IPS-20b (cell line): ENCODE data around the gene COPRS.
"Not testable (repeated sequence)": the region's sequence is repeated elsewhere in the genome, so short reads cannot be mapped to it uniquely, and the experiment has no call there.

Experiments used
- H3K27ac ChIP-seq: one replicate; pipeline ENCODE4 v1.5.1; 2013; ENCODE audit warnings: low read length
- H3K27me3 ChIP-seq: 2 replicates; pipeline ENCODE4 v1.6.1; 2013; ENCODE audit warnings: mild to moderate bottlenecking, low read length, inconsistent platforms; ENCODE audit not compliant: insufficient read depth
- H3K36me3 ChIP-seq: 2 replicates; pipeline ENCODE4 v1.6.1; 2013; ENCODE audit warnings: low read depth, mild to moderate bottlenecking, inconsistent platforms, low read length, moderate library complexity; ENCODE audit not compliant: insufficient read depth
- H3K4me1 ChIP-seq: 2 replicates; pipeline ENCODE4 v1.6.1; 2013; ENCODE audit warnings: mild to moderate bottlenecking, control low read depth, inconsistent platforms, low read length, moderate library complexity; ENCODE audit not compliant: insufficient read depth
- H3K4me3 ChIP-seq: 2 replicates; pipeline ENCODE4 v1.5.1; 2013; ENCODE audit warnings: mild to moderate bottlenecking, low read length, inconsistent platforms
- H3K9ac ChIP-seq: 2 replicates; pipeline ENCODE4 v1.6.1; 2013; ENCODE audit warnings: low read depth, mild to moderate bottlenecking, inconsistent platforms, low read length, moderate library complexity
- H3K9me3 ChIP-seq: 2 replicates; pipeline ENCODE4 v1.6.1; 2013; ENCODE audit warnings: mild to moderate bottlenecking, low read depth, low read length, inconsistent platforms; ENCODE audit not compliant: insufficient read depth

Gene COPRS

GRCh38 chr17:31823014-31823413 lies 36.0 kb downstream of the COPRS start:
- no peak overlapping the region for H3K4me3 ChIP-seq
- H3K36me3 ChIP-seq, result no peaks in the 10 kb centered on the region
- H3K9ac ChIP-seq, result no peak overlapping the region
- no peaks in the 10 kb centered on the region for H3K4me1 ChIP-seq
- H3K9me3 ChIP-seq, result no peaks in the 10 kb centered on the region
- no peak overlapping the region for H3K27ac ChIP-seq
- no peaks in the 10 kb centered on the region for H3K27me3 ChIP-seq

DNA sequence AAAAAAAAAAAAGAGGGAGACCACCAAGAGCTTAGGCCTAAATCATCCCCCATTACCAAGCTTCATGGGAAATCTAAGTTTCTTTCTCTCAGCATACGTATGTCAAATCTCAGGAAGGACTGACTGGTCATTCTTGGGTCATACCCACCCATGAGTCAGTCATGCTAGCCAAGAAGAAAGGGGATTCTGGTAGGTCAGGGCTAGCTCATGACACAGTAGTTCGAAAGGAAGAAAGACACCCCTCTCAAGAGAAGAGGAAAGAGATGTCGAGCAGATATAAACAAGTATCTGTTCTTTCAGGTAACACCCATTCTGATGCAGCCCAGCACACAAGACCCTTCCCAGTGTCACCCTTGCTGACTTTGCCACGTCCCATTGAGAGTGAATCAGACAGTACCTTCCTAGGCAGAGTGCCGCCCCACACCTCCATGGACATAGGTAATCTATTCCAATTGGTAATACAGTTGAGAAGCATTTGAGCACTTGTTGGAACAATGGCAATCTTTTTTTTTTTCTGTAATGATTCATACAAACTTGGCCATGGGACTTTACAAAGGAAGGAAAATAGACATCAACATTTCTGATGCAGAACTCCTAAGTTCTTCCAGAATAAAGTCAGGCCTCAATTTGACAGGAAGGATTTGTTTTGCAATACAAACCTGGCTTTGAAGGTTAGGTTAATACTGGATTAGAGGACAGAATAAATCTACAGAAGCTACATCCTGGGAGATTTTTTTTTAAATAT lies 38.2 kb downstream of the COPRS start:
- no peaks in the 10 kb centered on the region for H3K4me1 ChIP-seq
- H3K9ac ChIP-seq, result no peak overlapping the region
- no peaks in the 10 kb centered on the region for H3K36me3 ChIP-seq
- no peak overlapping the region for H3K27ac ChIP-seq
- H3K9me3 ChIP-seq, result no peaks in the 10 kb centered on the region
- no peaks in the 10 kb centered on the region for H3K27me3 ChIP-seq
- no peak overlapping the region for H3K4me3 ChIP-seq

DNA sequence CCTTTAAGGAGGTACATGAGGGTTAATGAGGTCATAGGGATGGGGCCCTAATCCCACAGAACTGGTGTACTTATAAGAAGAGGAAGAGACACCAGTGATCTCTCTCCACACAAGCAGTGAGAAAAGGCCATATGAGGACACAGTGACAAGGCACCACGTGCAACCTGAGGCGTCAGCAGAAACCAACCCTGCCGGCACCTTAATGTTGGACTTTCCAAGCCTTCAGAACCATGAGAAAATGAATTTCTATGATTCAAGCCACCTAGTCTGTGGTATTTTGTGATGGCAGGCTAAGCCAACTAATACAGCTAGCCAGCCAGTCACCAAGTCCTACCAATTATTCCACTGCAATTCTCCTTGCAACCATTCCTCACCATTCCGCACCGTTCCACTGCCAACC lies 39.5 kb downstream of the COPRS start:
- Histone ChIP-seq H3K4me1 (no peaks in the 10 kb centered on the region), H3K27me3 (no peaks in the 10 kb centered on the region), H3K9ac (no peak overlapping the region), H3K27ac (no peak overlapping the region), H3K36me3 (no peaks in the 10 kb centered on the region), H3K9me3 (no peaks in the 10 kb centered on the region), H3K4me3 (no peak overlapping the region)

GRCh38 chr17:31818863-31819262 lies 40.2 kb downstream of the COPRS start:
- not testable (repeated sequence) for H3K36me3 ChIP-seq, H3K27ac ChIP-seq, H3K27me3 ChIP-seq, H3K9ac ChIP-seq, H3K4me1 ChIP-seq, H3K4me3 ChIP-seq, H3K9me3 ChIP-seq

DNA sequence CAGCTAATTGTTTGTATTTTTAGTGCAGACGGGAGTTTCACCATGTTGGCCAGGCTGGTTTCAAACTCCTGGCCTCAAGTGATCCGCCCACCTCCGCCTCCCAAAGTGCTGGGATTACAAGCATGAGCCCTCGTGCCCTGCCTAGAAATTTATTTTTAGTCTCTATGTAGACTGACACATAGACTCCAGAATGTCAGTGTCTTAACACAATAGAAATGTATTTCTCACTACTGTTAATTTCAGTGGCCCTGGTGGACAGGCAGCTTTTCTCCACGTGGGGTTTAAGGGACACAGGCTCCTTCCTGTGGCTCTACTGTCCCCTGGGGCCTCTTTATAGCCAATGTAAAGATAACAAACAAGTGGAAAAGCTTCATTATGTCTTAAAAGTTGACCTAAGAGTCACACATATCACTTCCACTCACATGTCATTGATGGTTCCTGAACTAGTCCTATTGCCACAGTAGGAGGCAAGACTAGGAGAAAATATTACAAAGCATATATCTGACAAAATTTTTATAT lies 43.8 kb downstream of the COPRS start:
- H3K9me3 ChIP-seq, result no peaks in the 10 kb centered on the region
- no peaks in the 10 kb centered on the region for H3K4me1 ChIP-seq
- no peak overlapping the region for H3K9ac ChIP-seq
- H3K27me3 ChIP-seq, result no peaks in the 10 kb centered on the region
- H3K36me3 ChIP-seq, result no peaks in the 10 kb centered on the region
- H3K4me3 ChIP-seq, result no peak overlapping the region
- H3K27ac ChIP-seq, result no peak overlapping the region

- no peaks in the 10 kb centered on the region for H3K9me3 ChIP-seq
- no peak overlapping the region for H3K27ac ChIP-seq
- H3K9ac ChIP-seq, result no peak overlapping the region
- no peak overlapping the region for H3K4me3 ChIP-seq
- no peaks in the 10 kb centered on the region for H3K36me3 ChIP-seq
- H3K27me3 ChIP-seq, result no peaks in the 10 kb centered on the region
- H3K4me1 ChIP-seq, result no peaks in the 10 kb centered on the region
Measured at GRCh38 chr17:31811101-31811500, 47.9 kb downstream of the COPRS start.

GRCh38 chr17:31809876-31810275 lies 49.2 kb downstream of the COPRS start:
- H3K9me3 ChIP-seq, H3K36me3 ChIP-seq, H3K4me1 ChIP-seq, H3K27ac ChIP-seq, H3K9ac ChIP-seq, H3K4me3 ChIP-seq, H3K27me3 ChIP-seq: not testable (repeated sequence)

- Histone ChIP-seq H3K9me3 (no peaks in the 10 kb centered on the region), H3K27me3 (no peaks in the 10 kb centered on the region), H3K27ac (no peak overlapping the region), H3K36me3 (no peaks in the 10 kb centered on the region), H3K4me1 (no peaks in the 10 kb centered on the region), H3K4me3 (no peak overlapping the region), H3K9ac (no peak overlapping the region)
Measured at GRCh38 chr17:31808521-31809050, 50.5 kb downstream of the COPRS start.

GRCh38 chr17:31807846-31808245 lies 51.2 kb downstream of the COPRS start:
- no peak overlapping the region for H3K4me3 ChIP-seq
- H3K27me3 ChIP-seq, result no peaks in the 10 kb centered on the region
- H3K9ac ChIP-seq, result no peak overlapping the region
- no peaks in the 10 kb centered on the region for H3K9me3 ChIP-seq
- H3K36me3 ChIP-seq, result no peaks in the 10 kb centered on the region
- H3K4me1 ChIP-seq, result no peaks in the 10 kb centered on the region
- no peak overlapping the region for H3K27ac ChIP-seq

DNA sequence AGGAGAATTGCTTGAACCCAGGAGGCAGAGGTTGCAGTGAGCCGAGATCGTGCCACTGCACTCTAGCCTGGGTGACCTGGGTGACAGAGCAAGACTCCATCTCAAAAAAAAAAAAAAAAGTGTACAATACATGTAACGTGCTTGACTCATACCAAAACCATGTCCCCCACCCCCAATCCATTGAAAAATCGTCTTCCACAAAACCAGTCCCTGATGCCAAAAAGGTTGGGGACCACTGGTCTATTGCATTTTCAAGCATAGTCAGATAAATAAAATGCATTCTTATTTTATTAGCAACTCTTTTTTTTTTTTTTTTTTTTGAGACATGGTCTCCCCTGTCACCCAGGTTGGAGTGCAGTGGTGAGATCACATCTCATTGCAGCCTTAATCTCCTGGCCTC lies 52.1 kb downstream of the COPRS start:
- Histone ChIP-seq H3K36me3 (no peaks in the 10 kb centered on the region), H3K4me1 (no peaks in the 10 kb centered on the region), H3K4me3 (no peak overlapping the region), H3K9me3 (no peaks in the 10 kb centered on the region), H3K9ac (no peak overlapping the region), H3K27me3 (no peaks in the 10 kb centered on the region), H3K27ac (no peak overlapping the region)

DNA sequence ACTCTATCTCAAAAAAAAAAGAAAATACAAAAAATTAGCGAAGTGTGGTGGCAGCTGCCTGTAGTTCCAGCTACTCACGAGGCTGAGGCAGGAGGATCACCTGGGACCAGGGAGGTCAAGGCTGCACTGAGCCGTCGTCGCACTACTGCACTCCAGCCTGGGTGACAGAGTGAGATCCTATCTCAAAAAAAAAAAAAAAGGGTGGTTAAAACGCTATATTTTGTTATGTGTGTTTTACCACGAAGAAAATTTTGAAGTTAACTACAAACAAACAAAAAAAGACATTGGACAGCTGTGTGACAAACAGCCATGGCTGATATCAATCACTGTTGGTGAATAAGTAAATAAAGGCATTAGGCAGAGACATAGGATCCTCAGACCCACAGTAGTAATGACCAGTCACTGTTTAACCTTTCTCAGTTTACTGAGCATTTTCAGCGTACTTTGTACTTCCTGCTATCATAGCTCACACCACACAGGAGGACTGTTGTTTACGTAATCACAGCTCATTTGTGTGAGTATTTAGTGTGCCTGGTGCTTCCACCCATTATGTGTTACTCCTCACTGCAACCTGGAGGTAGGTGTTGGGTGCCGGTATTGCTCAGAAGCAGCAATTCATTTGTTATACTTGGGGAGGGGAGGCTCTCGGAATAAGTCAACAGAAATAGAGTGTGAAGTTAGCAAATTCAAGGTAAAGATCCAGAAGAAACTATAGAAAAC lies 55.4 kb downstream of the COPRS start:
- Histone ChIP-seq H3K27ac (no peak overlapping the region), H3K27me3 (no peaks in the 10 kb centered on the region)

GRCh38 chr17:31802502-31802901 lies 56.5 kb downstream of the COPRS start:
- no peak overlapping the region for H3K27ac ChIP-seq
- no peaks in the 10 kb centered on the region for H3K36me3 ChIP-seq
- no peaks in the 10 kb centered on the region for H3K9me3 ChIP-seq
- no peaks in the 10 kb centered on the region for H3K27me3 ChIP-seq
- no peak overlapping the region for H3K9ac ChIP-seq
- no peaks in the 10 kb centered on the region for H3K4me1 ChIP-seq
- no peak overlapping the region for H3K4me3 ChIP-seq

More for the DNA sequence above, 55.4 kb downstream of the COPRS start:
- H3K36me3 ChIP-seq, result no peaks in the 10 kb centered on the region
- no peaks in the 10 kb centered on the region for H3K9me3 ChIP-seq
- no peak overlapping the region for H3K4me3 ChIP-seq
- no peaks in the 10 kb centered on the region for H3K4me1 ChIP-seq
- no peak overlapping the region for H3K9ac ChIP-seq
